Activated CD8-positive, alpha-beta memory T cell treated with anti-CD3 and anti-CD28 coated beads, Interleukin-2, amount 50 U/mL, for 4 hours (primary cell): ENCODE data around the gene CCDC12.

Experiments
- DNase-seq: peaks from one replicate; pipeline ENCODE4 v3.0.0-alpha.2; 2020

The CCDC12 gene

DNA sequence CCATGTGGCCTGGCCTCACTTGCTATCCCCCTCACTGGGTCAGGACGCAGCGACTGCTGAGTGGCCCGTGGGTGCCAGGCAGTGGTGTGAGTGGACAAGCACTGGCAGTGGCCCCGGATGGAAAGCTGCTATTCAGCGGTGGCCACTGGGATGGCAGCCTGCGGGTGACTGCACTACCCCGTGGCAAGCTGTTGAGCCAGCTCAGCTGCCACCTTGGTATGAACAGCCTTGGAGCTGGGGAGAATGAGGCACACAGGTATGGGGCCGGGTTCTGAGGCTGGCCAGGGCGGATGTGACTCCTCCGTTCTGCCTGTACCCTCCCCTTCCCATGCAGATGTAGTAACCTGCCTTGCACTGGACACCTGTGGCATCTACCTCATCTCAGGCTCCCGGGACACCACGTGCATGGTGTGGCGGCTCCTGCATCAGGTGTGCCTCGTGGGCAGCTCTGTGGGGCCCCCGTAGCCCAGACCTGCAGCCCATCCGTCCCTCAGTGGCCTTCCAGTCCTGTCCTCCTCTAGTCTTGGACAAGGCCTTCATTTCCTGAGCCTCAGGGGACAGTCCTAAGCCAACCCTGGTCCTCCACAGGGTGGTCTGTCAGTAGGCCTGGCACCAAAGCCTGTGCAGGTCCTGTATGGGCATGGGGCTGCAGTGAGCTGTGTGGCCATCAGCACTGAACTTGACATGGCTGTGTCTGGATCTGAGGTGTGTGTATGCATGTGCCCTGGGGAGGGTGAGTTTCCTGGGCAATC, 31.1 kb upstream of the CCDC12 start:
- no peak for DNase-seq

DNA sequence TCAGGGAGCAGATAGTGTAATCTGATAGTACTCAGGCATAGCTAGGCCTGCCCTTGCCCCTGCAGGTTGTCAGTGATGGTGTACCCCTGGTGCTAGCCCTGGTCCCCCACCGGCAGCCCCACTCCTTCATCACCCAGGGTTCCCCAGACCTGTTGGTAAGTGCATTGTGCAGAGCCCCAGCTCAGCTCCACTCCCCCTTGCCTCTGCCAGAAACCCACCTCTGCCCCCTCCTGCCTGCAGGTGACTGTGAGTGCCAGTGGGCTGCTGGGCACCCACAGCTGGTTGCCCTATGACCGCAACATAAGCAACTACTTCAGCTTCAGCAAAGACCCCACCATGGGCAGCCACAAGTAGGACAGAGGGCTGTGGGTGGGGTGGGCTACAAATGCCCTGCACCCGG, 30.5 kb upstream of the CCDC12 start:
- DNase-seq: no peak

GRCh38 chr3:47006145-47006651, 29.7 kb upstream of the CCDC12 start:
- no peak for DNase-seq

DNA sequence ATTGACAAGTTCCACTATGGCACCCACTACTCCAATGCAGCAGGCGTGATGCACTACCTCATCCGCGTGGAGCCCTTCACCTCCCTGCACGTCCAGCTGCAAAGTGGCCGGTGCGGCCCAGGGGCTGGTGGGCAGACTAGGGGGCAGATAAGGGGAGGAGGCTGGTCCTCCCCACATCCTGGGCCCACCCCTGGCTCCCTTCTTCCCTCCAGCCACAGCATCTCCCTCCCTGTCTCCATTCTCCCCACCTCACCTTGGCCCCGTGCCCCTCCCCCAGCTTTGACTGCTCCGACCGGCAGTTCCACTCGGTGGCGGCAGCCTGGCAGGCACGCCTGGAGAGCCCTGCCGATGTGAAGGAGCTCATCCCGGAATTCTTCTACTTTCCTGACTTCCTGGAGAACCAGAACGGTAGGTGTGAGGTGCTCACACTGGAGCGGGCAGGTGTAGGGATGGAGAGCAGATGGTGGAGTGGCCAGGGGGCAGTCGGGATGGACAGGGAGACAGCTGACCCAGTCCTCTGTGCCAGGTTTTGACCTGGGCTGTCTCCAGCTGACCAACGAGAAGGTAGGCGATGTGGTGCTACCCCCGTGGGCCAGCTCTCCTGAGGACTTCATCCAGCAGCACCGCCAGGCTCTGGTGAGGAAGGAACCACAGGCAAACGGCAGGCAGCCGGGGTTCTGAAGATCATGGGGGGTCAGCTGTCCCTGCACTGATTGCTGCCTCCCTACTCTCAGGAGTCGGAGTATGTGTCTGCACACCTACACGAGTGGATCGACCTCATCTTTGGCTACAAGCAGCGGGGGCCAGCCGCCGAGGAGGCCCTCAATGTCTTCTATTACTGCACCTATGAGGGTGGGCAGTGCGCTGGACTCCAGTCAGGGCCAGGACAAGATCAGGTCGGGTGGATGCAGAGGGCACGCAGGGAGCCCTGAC, 28.9 kb upstream of the CCDC12 start:
- no peak for DNase-seq

- no peak for DNase-seq
Observed at GRCh38 chr3:47004369-47005211, 28.0 kb upstream of the CCDC12 start.

GRCh38 chr3:47003461-47004368, 27.2 kb upstream of the CCDC12 start:
- DNase-seq: no peak

DNA sequence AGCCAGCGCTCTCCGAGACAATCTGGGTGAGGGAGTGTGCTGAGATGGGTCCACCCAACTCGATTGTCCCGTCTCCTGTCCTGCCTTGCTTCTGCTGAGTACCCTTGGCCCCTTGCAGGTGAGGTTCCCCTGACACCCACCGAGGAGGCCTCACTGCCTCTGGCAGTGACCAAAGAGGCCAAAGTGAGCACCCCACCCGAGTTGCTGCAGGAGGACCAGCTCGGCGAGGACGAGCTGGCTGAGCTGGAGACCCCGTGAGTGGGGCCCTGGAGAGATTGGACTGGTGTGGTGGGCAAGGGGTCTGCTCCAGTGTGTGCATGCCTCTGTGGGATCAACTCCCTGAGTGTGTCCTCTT, 26.5 kb upstream of the CCDC12 start:
- no peak for DNase-seq

DNA sequence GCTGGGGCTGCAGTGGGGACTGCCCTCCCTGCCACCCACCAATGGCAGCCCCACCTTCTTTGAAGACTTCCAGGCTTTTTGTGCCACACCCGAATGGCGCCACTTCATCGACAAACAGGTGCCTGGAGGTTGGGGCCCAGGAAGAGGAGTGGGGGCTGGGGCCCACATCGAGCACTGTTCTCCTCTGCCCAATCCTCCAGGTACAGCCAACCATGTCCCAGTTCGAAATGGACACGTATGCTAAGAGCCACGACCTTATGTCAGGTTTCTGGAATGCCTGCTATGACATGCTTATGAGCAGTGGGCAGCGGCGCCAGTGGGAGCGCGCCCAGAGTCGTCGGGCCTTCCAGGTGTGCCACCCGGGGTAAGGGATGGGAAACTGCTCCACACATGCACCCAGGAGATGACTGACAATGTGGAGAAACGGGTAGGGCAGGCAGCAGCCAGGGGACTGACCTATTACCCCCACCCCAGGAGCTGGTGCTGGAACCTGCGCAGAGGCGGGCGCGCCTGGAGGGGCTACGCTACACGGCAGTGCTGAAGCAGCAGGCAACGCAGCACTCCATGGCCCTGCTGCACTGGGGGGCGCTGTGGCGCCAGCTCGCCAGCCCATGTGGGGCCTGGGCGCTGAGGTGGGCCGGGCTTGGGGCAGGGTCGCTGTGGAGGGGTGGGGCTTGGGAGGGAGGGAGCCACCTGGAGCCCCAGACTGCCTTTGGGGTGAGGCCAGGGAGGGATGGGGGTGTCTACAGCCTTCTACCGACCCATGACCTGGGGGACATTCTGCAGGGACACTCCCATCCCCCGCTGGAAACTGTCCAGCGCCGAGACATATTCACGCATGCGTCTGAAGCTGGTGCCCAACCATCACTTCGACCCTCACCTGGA, 25.9 kb upstream of the CCDC12 start:
- DNase-seq: no peak

GRCh38 chr3:47001731-47002170, 25.2 kb upstream of the CCDC12 start:
- DNase-seq: no peak

GRCh38 chr3:47000922-47001730, 24.6 kb upstream of the CCDC12 start:
- DNase-seq: no peak

DNA sequence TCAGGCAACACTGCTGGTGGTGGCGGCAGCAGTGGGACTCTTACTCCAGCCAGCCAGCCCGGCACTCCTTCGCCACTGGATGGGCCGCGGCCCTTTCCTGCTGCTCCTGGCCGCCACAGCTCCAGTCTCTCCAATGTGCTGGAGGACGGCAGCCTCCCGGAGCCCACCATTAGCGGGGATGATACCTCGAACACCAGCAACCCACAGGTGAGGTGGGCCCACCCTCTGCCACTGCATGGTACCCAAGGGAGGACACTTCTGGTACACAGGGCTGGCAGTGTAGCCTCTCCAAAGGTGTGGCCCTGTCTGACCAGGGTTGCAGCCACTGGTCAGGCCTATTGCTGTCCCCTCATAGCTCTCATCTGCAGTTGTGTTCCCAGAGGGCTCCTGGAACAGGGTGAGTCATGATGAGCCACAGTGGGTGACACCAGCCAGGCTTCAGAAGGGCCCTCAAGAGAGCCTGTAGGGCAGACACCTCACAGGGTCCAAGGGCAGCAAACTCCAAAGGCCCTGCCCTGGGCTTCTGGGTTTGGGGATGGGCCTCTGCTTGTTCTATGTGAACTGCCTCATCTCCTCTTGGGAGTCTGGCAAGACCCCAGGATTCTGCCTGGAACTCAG, 23.8 kb upstream of the CCDC12 start:
- DNase-seq: no peak

DNA sequence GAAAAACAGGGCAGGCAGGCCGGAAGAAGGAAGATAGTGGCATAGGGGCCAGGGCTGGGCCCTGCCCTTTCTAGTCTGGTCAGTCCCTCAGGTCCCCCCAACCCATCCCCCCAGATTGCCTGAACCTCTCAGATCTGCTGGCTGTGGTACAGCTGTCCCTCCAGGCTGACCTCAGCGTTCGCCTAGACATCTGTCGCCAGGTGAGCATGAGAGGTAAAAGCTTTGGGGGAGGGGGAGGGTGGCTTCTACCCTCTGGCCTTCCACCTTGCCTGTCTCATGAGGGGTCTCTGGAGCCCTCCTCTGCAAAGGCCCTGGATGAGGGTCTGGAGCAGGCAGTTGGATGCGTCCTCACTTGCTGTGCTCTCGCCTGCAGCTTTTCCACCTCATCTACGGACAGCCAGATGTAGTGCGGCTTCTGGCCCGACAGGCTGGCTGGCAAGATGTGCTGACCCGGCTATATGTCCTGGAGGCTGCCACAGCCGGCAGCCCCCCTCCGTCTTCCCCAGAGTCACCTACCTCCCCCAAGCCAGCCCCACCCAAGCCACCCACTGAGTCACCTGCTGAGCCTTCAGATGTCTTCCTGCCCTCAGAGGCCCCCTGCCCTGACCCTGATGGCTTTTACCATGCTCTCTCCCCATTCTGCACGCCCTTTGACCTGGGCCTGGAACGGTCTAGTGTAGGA, 23.1 kb upstream of the CCDC12 start:
- DNase-seq: no peak

- no peak for DNase-seq
Observed at GRCh38 chr3:46998852-46999515, 22.4 kb upstream of the CCDC12 start.

GRCh38 chr3:46998121-46998851, 21.7 kb upstream of the CCDC12 start:
- peak; percentile 82 for DNase-seq

- no peak for DNase-seq
Observed at GRCh38 chr3:46997453-46998091, 21.0 kb upstream of the CCDC12 start.

GRCh38 chr3:46996689-46997452, 20.3 kb upstream of the CCDC12 start:
- DNase-seq: no peak
